SW480 (cell line): ENCODE results near the gene DHX58.

Experiments
- DNase-seq: peaks from one replicate; pipeline ENCODE4 v3.0.0-alpha.2; 2016; ENCODE audit warnings: low spot score

DHX58 gene

GRCh38 chr17:42087042-42087701 lies 25.3 kb downstream of the DHX58 start:
- no peak for DNase-seq

DNA sequence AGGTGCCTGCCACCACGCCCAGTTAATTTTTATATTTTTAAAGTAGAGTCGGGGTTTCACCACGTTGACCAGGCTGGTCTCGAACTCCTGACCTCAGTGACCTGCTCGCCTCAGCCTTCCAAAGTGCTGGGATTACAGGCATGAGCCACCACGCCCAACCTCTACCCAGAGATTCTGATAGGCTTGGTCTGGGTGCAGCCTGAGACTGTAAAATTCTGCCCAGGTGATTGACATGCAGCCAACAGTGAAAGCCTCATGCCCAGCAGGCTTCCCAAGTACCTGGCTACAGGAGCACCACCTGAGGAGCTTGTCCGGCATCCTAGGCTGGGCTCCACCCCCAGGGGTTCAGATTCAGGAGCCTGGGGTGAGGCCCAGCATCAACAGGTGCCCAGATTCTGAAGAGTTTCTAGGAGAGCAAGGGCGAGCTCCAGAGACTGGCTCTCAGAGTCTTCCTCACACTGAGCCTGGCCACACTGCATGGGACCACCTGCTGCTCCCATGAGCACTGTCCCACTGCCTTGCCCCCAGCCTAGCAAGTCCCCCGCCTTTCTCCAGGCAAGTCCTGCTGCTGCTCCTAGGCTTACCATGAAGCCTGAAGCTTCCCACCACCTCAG lies 30.9 kb downstream of the DHX58 start:
- no peak for DNase-seq

- DNase-seq = no peak
These were observed 33.0 kb downstream of the DHX58 start for GRCh38 chr17:42079541-42079940.

DNA sequence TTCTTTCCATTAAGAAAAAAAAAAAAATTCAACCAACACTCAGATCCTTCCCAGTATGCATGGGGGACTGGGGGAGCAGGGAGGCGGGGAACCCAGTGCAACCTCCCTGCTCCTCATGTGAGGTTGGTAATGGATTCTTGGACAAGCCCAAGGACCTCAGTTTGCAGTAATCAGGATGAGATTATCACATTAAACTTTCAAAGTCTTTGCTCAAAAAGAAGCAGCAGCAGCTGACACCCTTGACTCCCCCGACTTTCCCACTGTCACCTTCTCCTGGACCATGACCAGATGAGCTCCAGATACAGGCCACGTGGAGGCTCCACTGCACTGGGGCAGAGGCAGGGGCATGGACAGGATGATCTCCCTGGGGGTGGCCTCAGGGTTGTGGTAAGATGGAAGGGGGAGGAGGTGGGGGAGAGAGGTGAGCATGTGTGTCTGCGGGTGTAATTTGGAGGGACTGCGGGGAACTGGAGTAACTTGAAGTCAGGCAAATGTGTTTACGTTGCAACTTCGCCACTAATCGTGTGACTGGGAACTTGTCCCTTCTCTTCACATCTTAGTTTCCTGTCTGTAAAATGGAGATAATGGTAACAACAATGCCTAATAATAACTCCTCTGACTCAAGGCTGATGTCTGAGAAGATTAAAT lies 34.0 kb downstream of the DHX58 start:
- DNase-seq = no peak

- DNase-seq = no peak
These were observed 34.8 kb downstream of the DHX58 start for GRCh38 chr17:42077755-42078154.

- no peak for DNase-seq
These were observed 35.5 kb downstream of the DHX58 start for GRCh38 chr17:42076797-42077559.

DNA sequence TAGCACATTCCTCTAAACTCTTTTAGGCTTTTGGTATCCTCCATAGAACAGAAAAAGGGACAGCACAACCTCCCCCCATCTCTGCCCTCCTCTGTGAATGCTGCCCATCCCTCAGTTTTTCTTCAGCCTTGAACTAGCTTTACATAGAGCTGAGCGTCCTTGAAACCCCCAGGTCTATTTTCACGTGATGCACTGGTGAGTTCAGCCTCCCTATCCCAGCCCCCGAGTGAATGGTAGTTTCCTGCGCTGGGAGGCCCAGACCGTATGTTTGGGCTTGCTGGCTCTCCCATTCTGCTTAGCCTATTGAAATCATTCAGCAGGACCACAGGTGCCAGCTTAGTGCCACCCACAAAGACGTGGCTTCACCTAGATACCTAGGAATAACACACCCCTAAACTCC lies 36.7 kb downstream of the DHX58 start:
- no peak for DNase-seq

DNA sequence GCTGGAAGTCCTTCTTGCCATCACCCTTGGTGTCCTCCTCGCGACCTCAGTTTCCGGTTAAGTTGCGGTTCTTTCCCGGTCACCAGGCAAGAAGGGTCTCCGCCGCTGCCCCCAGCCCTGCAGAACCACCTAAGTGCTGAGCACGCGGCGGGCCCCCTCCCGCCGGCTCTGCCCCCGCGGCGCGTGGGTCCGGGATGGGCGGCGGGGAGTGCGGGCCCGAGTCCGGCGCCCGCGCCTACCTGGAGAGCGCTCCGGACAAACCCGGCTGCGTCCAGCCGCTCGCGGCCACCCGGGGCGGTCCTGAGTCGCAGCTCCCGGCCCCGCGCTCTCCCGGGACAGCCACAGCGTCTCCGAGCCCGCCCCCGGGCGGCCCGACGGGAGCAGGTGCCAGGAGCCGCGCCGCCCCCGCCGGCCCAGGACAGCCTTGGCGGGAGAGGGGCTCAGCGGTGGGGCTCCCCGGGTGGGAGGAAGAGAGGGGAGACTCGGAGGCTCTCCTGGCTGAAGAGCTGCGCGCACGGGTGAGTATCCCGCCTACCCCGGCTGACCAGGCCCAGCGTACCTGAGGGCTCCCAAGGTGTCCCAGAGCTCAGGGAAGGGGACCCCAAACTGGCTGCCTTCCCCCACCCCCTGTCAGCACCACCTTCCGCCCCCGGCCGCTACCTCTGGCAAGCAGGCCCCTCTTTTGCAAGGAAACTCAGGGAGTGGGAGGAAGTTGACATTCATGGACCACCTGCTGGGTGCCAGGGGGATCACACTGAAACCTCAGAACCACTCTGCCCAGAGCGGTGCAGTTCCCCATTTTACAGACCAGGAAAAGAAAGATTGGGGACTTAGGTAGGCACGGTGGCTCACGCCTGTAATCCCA lies 40.0 kb downstream of the DHX58 start:
- DNase-seq = peak; percentile 27

DNA sequence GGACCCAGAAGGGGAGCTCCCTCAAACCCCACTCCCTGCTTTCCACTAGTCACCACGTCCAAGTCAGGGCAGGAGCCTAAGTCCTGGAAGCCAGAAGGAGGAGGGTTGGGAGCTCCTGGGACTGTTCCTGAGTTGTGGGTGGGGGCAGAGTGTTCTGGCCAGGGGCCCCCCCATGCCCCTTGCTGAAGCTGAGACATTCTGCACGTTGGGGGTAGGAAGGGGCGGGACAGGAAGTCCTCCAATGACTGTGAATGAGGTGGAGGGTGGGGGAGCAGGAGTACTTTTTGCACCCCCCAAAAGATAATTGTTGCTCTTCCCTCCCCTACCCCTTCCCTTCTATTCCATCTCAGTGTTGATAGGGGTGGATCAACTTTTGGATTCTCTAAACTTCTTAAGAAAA lies 40.7 kb downstream of the DHX58 start:
- DNase-seq = no peak

DNA sequence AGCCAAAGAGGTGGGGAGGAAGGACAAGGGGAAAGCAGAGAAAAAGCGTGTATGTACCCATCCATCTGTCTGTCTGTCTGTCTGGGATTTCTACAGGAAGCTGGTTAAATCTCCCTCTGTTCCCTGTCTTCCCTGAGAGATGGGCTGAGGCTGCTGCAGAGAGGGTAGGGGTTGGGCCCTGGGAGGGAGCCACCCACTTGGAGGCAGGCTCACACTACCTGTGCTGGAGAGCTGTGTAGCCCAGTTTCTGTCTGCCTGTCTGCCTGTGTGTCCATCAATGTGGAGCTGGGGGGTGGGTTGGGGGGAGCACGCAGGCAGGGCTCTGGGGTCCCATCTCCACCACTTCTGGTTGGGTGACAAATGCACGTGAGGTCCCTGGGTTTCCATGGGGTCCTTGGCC lies 43.5 kb downstream of the DHX58 start:
- DNase-seq = no peak

GRCh38 chr17:42067371-42068091 lies 45.0 kb downstream of the DHX58 start:
- DNase-seq = peak; percentile 40

DNA sequence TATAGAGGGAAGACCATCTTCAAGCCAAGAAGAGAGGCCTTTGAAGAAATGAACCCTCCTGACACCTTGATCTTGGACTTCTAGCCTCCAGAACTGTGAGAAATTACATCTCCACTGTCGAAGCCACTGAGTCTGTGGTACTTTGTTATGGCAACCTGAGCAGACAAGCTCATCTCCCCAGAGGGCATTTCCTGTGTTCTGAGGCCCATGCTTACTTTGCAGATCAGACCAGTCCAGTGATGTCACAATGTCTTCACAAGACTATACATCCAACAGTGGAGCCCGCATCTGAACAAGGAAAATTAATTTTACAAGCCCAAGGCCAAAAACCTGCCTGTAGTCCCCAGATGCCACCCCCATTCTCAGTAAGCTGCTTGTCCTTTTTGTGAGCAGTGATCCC lies 47.3 kb downstream of the DHX58 start:
- DNase-seq = no peak

DNA sequence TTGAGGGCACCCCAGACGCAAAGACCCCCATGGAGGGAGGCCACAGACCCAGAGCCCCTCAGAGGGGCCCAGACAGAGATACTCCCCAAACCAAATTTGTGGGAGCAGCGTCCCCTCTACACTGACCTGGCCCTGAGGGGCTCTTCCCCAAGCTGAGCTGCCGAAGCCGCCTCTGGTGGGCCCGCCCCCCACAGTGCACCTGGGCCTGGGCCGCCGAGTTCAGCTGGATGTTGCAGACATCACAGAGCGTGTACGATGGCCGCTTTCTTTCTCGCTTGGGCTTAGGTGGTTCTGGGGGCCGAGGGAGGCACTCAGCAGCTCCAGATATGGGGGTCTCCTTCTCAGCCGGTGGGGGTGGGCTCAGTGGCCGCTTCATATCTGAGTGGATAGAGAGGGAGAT lies 49.8 kb downstream of the DHX58 start:
- no peak for DNase-seq

- no peak for DNase-seq
These were observed 50.6 kb downstream of the DHX58 start for GRCh38 chr17:42061646-42062487.

DNA sequence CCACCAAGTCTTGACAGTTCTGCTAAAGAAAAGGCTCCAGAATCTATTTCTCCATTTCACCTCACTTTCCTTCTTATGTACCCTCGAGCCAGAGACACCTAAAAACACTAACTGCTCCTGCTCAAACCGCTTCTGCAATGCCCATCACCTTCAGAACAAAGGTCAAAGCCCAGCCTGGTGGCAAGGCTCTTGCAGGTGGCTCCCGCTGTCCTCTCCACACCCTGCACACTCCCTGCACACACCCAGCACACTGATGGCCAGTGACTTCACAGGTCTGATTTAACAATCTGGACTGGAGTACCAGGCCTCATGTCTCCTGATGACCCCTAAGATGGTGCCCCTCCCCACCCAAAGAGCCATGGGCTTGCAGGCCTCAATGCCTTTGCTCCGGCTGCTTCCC lies 52.3 kb downstream of the DHX58 start:
- DNase-seq = no peak

- no peak for DNase-seq
These were observed 52.7 kb downstream of the DHX58 start for GRCh38 chr17:42059815-42060214.

GRCh38 chr17:42058063-42058462 lies 54.5 kb downstream of the DHX58 start:
- DNase-seq = no peak

DNA sequence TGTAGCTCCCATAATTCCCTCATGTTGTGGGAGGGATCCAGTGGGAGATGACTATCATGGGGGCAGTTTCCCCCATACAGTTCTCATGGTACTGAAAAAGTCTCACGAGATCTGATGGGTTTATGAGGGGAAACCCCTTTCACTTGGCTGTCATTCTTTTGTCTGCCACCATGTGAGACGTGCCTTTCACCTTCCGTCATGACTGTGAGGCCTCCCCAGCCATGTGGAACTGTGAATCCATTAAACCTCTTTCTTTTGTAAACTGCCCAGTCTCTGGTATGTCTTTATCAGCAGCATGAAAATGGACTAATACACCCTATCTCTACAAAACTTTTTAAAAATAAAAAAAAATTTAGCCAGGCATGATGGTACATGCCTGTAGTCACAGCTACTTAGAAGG lies 55.9 kb downstream of the DHX58 start:
- no peak for DNase-seq

DNA sequence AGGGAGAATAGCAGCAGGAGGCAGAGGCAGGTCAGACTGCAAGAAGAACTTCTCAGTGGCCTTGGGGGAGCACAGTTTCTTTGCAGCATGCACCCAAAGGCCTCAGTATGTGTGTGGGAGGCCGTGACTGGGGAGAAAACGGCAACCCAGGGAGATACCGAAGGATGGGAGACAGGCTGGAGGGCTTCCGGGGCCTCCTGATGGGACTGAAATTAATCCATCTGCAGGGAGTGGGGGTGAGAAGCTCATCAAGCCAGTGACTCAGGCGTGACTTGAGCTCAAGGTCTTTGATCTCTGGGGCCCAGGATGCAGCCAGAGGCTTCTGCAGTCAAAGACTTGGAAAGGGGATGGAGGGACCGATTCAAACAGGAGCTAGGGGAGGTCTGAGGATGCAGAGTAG lies 57.0 kb downstream of the DHX58 start:
- DNase-seq = peak; percentile 65

- DNase-seq = no peak
These were observed 57.5 kb downstream of the DHX58 start for GRCh38 chr17:42055027-42055426.
